GM18499 (cell line): ENCODE results near the gene FADS2.

Source experiments
- ATAC-seq: cut with Tn5 transposase; IDR thresholded peaks from one replicate; pipeline ENCODE4 v1.9.1; 2021; ENCODE audit warnings: moderate number of reproducible peaks; ENCODE audit not compliant: insufficient read depth, unreplicated experiment

FADS2 gene

GRCh38 chr11:61899146-61899841, 71.2 kb downstream of the FADS2 start:
- no peak for ATAC-seq

- no peak for ATAC-seq
Measured at GRCh38 chr11:61900251-61900650, 72.2 kb downstream of the FADS2 start.

GRCh38 chr11:61901397-61901796, 73.3 kb downstream of the FADS2 start:
- no peak for ATAC-seq

- no peak for ATAC-seq
Measured at GRCh38 chr11:61902313-61902712, 74.2 kb downstream of the FADS2 start.

GRCh38 chr11:61903845-61904244, 75.7 kb downstream of the FADS2 start:
- ATAC-seq = no peak

GRCh38 chr11:61904539-61905048, 76.5 kb downstream of the FADS2 start:
- ATAC-seq = no peak

- no peak for ATAC-seq
Measured at GRCh38 chr11:61905067-61905696, 77.1 kb downstream of the FADS2 start.

GRCh38 chr11:61905801-61906521, 77.9 kb downstream of the FADS2 start:
- no peak for ATAC-seq

GRCh38 chr11:61906522-61906909, 78.4 kb downstream of the FADS2 start:
- no peak for ATAC-seq

- ATAC-seq = no peak
Measured at GRCh38 chr11:61907282-61907681, 79.2 kb downstream of the FADS2 start.

- ATAC-seq = no peak
Measured at GRCh38 chr11:61907871-61908729, 80.0 kb downstream of the FADS2 start.

- no peak for ATAC-seq
Measured at GRCh38 chr11:61908730-61909316, 80.7 kb downstream of the FADS2 start.

- ATAC-seq = no peak
Measured at GRCh38 chr11:61910187-61911127, 82.4 kb downstream of the FADS2 start.

- no peak for ATAC-seq
Measured at GRCh38 chr11:61911128-61911700, 83.1 kb downstream of the FADS2 start.

GRCh38 chr11:61911701-61912529, 83.8 kb downstream of the FADS2 start:
- ATAC-seq = no peak

GRCh38 chr11:61912530-61912898, 84.4 kb downstream of the FADS2 start:
- no peak for ATAC-seq

- no peak for ATAC-seq
Measured at GRCh38 chr11:61912991-61913698, 85.0 kb downstream of the FADS2 start.
